Activated CD4-positive, alpha-beta T cell treated with anti-CD3 and anti-CD28 coated beads for 36 hours (primary cell): ENCODE data around the gene SUPT4H1. TPM values are rescaled to one million over a fixed set of nuclear protein-coding genes. Genes with fewer than 3 reads are reported as not detected.

Experiments used
- ATAC-seq: fragments of 200-7000 bp; cut with Tn5 transposase; one replicate; pipeline ENCODE4 v1.10.0; 2021; ENCODE audit warnings: mild to moderate bottlenecking, moderate library complexity
- CTCF ChIA-PET: fragments of 350-600 bp; sonication (Branson Sonifier 250); formaldehyde crosslinking; loops from one replicate; lab custom pipeline; 2021; ENCODE audit warnings: antibody characterized with exemption; lab: Charles Lee
- POLR2A ChIA-PET: fragments of 350-600 bp; sonication (Branson Sonifier 250); formaldehyde crosslinking; loops from one replicate; lab custom pipeline; 2021; ENCODE audit warnings: antibody characterized with exemption, inconsistent platforms; lab: Charles Lee
- DNase-seq: peaks from one replicate; pipeline ENCODE4 v3.0.0-alpha.2; 2020
- H3K27ac Mint-ChIP-seq: one replicate; pipeline ENCODE4 v1.8.0; 2021; ENCODE audit warnings: mixed read lengths
- H3K27me3 Mint-ChIP-seq: one replicate; pipeline ENCODE4 v1.8.0; 2021; ENCODE audit warnings: mixed read lengths
- H3K36me3 Mint-ChIP-seq: one replicate; pipeline ENCODE4 v1.8.0; 2021; ENCODE audit warnings: low read depth, mixed read lengths
- H3K4me1 Mint-ChIP-seq: one replicate; pipeline ENCODE4 v1.8.0; 2021; ENCODE audit warnings: mixed read lengths
- H3K4me3 Mint-ChIP-seq: one replicate; pipeline ENCODE4 v1.8.0; 2021; ENCODE audit warnings: mild to moderate bottlenecking, moderate library complexity, mixed read lengths
- H3K9me3 Mint-ChIP-seq: one replicate; pipeline ENCODE4 v1.8.0; 2021; ENCODE audit warnings: low read depth, mixed read lengths
- intact Hi-C, 2 experiments: fragments of 100-400 bp; cut with DNase I in 1 of 2; cut with micrococcal nuclease in 1 of 2; formaldehyde crosslinking; loops; one replicate each; pipeline versions ENCODE4 v1.14.2 to v1.15.1; 2022 to 2024; cut with DNase I, micrococcal nuclease
- total RNA-seq, 2 experiments: library from RNA; stranded (reverse); gene quantifications; one replicate each; pipeline ENCODE4 v1.2.3, GENCODE V29; 2021

Gene SUPT4H1
- total RNA-seq, 2 experiments from 2014 or later, result 106 to 129 TPM

GRCh38 chr17:58388302-58389190, 36.5 kb upstream of the SUPT4H1 start:
- peaks cover 4% of the 10 kb centered on the region for H3K4me1 Mint-ChIP-seq
- H3K4me3 Mint-ChIP-seq, result no peak overlapping the region
- H3K9me3 Mint-ChIP-seq, result no peaks in the 10 kb centered on the region
- DNase-seq (no peak), ATAC-seq (no peak)
- intact Hi-C loops, result no loop called here
- H3K27ac Mint-ChIP-seq, result no peak overlapping the region
- no peaks in the 10 kb centered on the region for H3K36me3 Mint-ChIP-seq
- CTCF ChIA-PET, result interaction anchor here (0.5 to 2.5 kb wide), 7 partner anchors 10 to 217 kb away, joined by 3 to 7 read pairs (median 3); no protein-coding TSS in a partner anchor
- POLR2A ChIA-PET, result interaction anchor here (1.0 kb wide), 1 partner anchor 37 kb away, joined by 3 read pairs; the partner anchor contains the start of gene SUPT4H1
- H3K27me3 Mint-ChIP-seq, result no peaks in the 10 kb centered on the region

GRCh38 chr17:58387834-58388233, 35.8 kb upstream of the SUPT4H1 start:
- Mint-ChIP-seq H3K9me3 (no peaks in the 10 kb centered on the region), H3K4me3 (no peak overlapping the region), H3K4me1 (peaks cover 7% of the 10 kb centered on the region), H3K27ac (peak overlapping the region; percentile 10), H3K27me3 (no peaks in the 10 kb centered on the region), H3K36me3 (no peaks in the 10 kb centered on the region)
- DNase-seq (peak; percentile 26), ATAC-seq (peak; percentile 83)
- POLR2A ChIA-PET, result interaction anchor here (1.1 kb wide), 1 partner anchor 51 kb away, joined by 3 read pairs; no protein-coding TSS in a partner anchor
- intact Hi-C loops, result no loop called here
- CTCF ChIA-PET, result interaction anchor here (0.7 to 0.8 kb wide), 2 partner anchors 46 to 998 kb away, joined by 3 to 4 read pairs; no protein-coding TSS in a partner anchor

GRCh38 chr17:58386708-58387107, 34.7 kb upstream of the SUPT4H1 start:
- intact Hi-C loops, result no loop called here
- no peaks in the 10 kb centered on the region for H3K36me3 Mint-ChIP-seq
- ChIA-PET POLR2A (interaction anchor here (0.6 to 1.1 kb wide), 2 partner anchors 50 to 244 kb away, joined by 3 read pairs; no protein-coding TSS in a partner anchor), CTCF (interaction anchor here (1.1 kb wide), 1 partner anchor 28 kb away, joined by 3 read pairs; no protein-coding TSS in a partner anchor)
- H3K27ac Mint-ChIP-seq, result no peak overlapping the region
- no peak for ATAC-seq
- H3K9me3 Mint-ChIP-seq, result no peaks in the 10 kb centered on the region
- no peak overlapping the region for H3K4me3 Mint-ChIP-seq
- H3K27me3 Mint-ChIP-seq, result no peaks in the 10 kb centered on the region
- peaks cover 18% of the 10 kb centered on the region for H3K4me1 Mint-ChIP-seq
- DNase-seq, result no peak

- H3K4me3 Mint-ChIP-seq, result no peak overlapping the region
- intact Hi-C loops, result no loop called here
- no peaks in the 10 kb centered on the region for H3K9me3 Mint-ChIP-seq
- ChIA-PET CTCF (interaction anchor here (0.6 to 1.1 kb wide), 3 partner anchors 29 to 459 kb away, joined by 3 read pairs; no protein-coding TSS in a partner anchor), POLR2A (no interaction called here)
- peaks cover 20% of the 10 kb centered on the region for H3K4me1 Mint-ChIP-seq
- ATAC-seq (no peak), DNase-seq (no peak)
- no peaks in the 10 kb centered on the region for H3K27me3 Mint-ChIP-seq
- no peaks in the 10 kb centered on the region for H3K36me3 Mint-ChIP-seq
- no peak overlapping the region for H3K27ac Mint-ChIP-seq
Observed at GRCh38 chr17:58385359-58385899, 33.4 kb upstream of the SUPT4H1 start.

GRCh38 chr17:58384897-58385296, 32.9 kb upstream of the SUPT4H1 start:
- no peak for DNase-seq
- Mint-ChIP-seq H3K4me1 (peaks cover 20% of the 10 kb centered on the region), H3K4me3 (no peak overlapping the region), H3K36me3 (no peaks in the 10 kb centered on the region), H3K27me3 (no peaks in the 10 kb centered on the region), H3K9me3 (no peaks in the 10 kb centered on the region), H3K27ac (no peak overlapping the region)
- ChIA-PET CTCF (interaction anchor here (0.8 to 1.8 kb wide), 5 partner anchors 16 to 67 kb away, joined by 3 to 5 read pairs (median 4); partner anchors contain the start of gene SUPT4H1), POLR2A (no interaction called here)
- intact Hi-C loops, result no loop called here
- ATAC-seq, result no peak

GRCh38 chr17:58383892-58384462, 32.0 kb upstream of the SUPT4H1 start:
- CTCF ChIA-PET, result interaction anchor here (0.7 to 1.8 kb wide), 7 partner anchors 17 to 134 kb away, joined by 3 to 5 read pairs (median 4); partner anchors contain the start of gene SUPT4H1
- Mint-ChIP-seq H3K27me3 (no peaks in the 10 kb centered on the region), H3K36me3 (no peaks in the 10 kb centered on the region), H3K4me3 (no peak overlapping the region), H3K4me1 (peaks cover 28% of the 10 kb centered on the region), H3K27ac (no peak overlapping the region), H3K9me3 (no peaks in the 10 kb centered on the region)
- ATAC-seq, result no peak
- POLR2A ChIA-PET, result interaction anchor here (0.6 to 0.7 kb wide), 2 partner anchors 16 to 248 kb away, joined by 3 to 7 read pairs; no protein-coding TSS in a partner anchor
- no peak for DNase-seq
- intact Hi-C loops, result loop anchor here in 1 of 2 experiments (2.0 kb wide), 1 partner anchor 31 kb away; the partner anchor contains the start of gene SUPT4H1

- DNase-seq (no peak), ATAC-seq (no peak)
- H3K36me3 Mint-ChIP-seq, result no peaks in the 10 kb centered on the region
- ChIA-PET POLR2A (interaction anchor here (1.3 kb wide), 1 partner anchor 31 kb away, joined by 3 read pairs; the partner anchor contains the start of gene SUPT4H1), CTCF (interaction anchor here (0.8 to 2.0 kb wide), 4 partner anchors 16 to 79 kb away, joined by 3 to 5 read pairs (median 3); no protein-coding TSS in a partner anchor)
- no peak overlapping the region for H3K4me3 Mint-ChIP-seq
- H3K27ac Mint-ChIP-seq, result peak overlapping the region; percentile 44
- H3K27me3 Mint-ChIP-seq, result no peaks in the 10 kb centered on the region
- H3K9me3 Mint-ChIP-seq, result no peaks in the 10 kb centered on the region
- intact Hi-C loops, result loop anchor here in 1 of 2 experiments (1.0 to 2.0 kb wide), 2 partner anchors 30 to 34 kb away; partner anchors contain the start of genes RNF43 and SUPT4H1
- H3K4me1 Mint-ChIP-seq, result peaks cover 34% of the 10 kb centered on the region
Observed at GRCh38 chr17:58382872-58383242, 30.9 kb upstream of the SUPT4H1 start.

- CTCF ChIA-PET, result interaction anchor here (0.7 to 2.0 kb wide), 9 partner anchors 16 to 78 kb away, joined by 3 to 8 read pairs (median 3); partner anchors contain the start of gene RNF43
- peaks cover 36% of the 10 kb centered on the region for H3K4me1 Mint-ChIP-seq
Observed at GRCh38 chr17:58382108-58382871, 30.3 kb upstream of the SUPT4H1 start.

GRCh38 chr17:58381124-58382035, 29.4 kb upstream of the SUPT4H1 start:
- CTCF ChIA-PET, result interaction anchor here (0.6 to 2.0 kb wide), 8 partner anchors 19 to 106 kb away, joined by 3 to 8 read pairs (median 4); partner anchors contain the start of genes HSF5 and RNF43
- Mint-ChIP-seq H3K4me1 (peaks cover 36% of the 10 kb centered on the region), H3K36me3 (no peaks in the 10 kb centered on the region), H3K27ac (peak overlapping the region; percentile 44), H3K9me3 (no peaks in the 10 kb centered on the region), H3K4me3 (no peak overlapping the region), H3K27me3 (no peaks in the 10 kb centered on the region)
- no peak for ATAC-seq
- intact Hi-C loops, result loop anchor here in 1 of 2 experiments (1.0 to 2.0 kb wide), 2 partner anchors 29 to 36 kb away; partner anchors contain the start of genes RNF43 and SUPT4H1
- POLR2A ChIA-PET, result interaction anchor here (0.7 to 1.3 kb wide), 5 partner anchors 29 to 311 kb away, joined by 3 to 7 read pairs (median 3); partner anchors contain the start of genes RAD51C and SUPT4H1
- no peak for DNase-seq

More at GRCh38 chr17:58382108-58382871, 30.3 kb upstream of the SUPT4H1 start:
- H3K4me3 Mint-ChIP-seq, result no peak overlapping the region
- POLR2A ChIA-PET, result interaction anchor here (0.7 to 1.3 kb wide), 5 partner anchors 30 to 310 kb away, joined by 3 to 7 read pairs (median 3); partner anchors contain the start of genes RAD51C and SUPT4H1
- intact Hi-C loops, result loop anchor here in 1 of 2 experiments (1.0 to 2.0 kb wide), 2 partner anchors 29 to 35 kb away; partner anchors contain the start of genes RNF43 and SUPT4H1
- ATAC-seq (peak; percentile 90), DNase-seq (no peak)
- no peaks in the 10 kb centered on the region for H3K36me3 Mint-ChIP-seq
- no peaks in the 10 kb centered on the region for H3K27me3 Mint-ChIP-seq
- H3K27ac Mint-ChIP-seq, result peak overlapping the region; percentile 44
- no peaks in the 10 kb centered on the region for H3K9me3 Mint-ChIP-seq
